ENCODE data around the gene FER. TPM values are rescaled to one million over a fixed set of nuclear protein-coding genes. Genes with fewer than 3 reads are reported as not detected.

The FER gene
- total and polyA plus RNA-seq, 8 donors, result 1.4 to 15.3 (median 6.2) TPM

DNA sequence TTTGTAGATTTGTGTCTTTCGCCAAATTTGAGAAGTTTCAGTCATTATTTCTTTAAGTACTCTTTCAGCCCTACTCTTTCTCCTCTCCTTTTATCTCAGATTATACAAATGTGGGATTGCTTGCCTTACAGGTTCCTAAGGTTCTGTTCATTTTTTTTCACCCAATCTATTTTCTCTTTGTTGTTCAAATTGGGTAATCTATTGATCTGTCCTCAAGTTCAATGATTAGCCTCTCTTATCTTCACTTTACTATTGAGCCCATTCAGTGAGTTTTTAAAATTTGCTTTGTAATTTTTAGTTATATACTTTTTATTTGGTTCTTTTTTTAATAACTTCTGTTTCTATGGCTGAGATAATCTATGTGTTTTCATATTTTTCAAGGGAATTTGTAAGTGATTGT, 282.1 kb downstream of the FER start:
- Histone ChIP-seq H3K27ac (no peak overlapping the region), H3K4me3 (no peak overlapping the region)

GRCh38 chr5:109030360-109031143, 282.9 kb downstream of the FER start:
- H3K27ac ChIP-seq, result no peak overlapping the region
- ATAC-seq (no peak), DNase-seq (no peak), FAIRE-seq (no peak)
- H3K4me3 ChIP-seq, result no peak overlapping the region
- H3K4me1 ChIP-seq, result no peaks in the 10 kb centered on the region
- H3K36me3 ChIP-seq, result no peaks in the 10 kb centered on the region
- intact Hi-C loops (cut with DNase I), result no loop called here
- no peaks in the 10 kb centered on the region for H3K9me3 ChIP-seq
- no peak for TF ChIP-seq CTCF (IDR thresholded peaks at IDR 0.05)
- 93 to 98% methylated on average over 2 of the region's 2 CpGs for WGBS, 2 donors
- no peaks in the 10 kb centered on the region for H3K27me3 ChIP-seq

More for the DNA sequence above, 282.1 kb downstream of the FER start:
- Histone ChIP-seq H3K27me3 (no peaks in the 10 kb centered on the region), H3K36me3 (no peaks in the 10 kb centered on the region), H3K4me1 (no peaks in the 10 kb centered on the region), H3K9me3 (no peaks in the 10 kb centered on the region)
- ATAC-seq, result no peak
- DNase-seq, result no peak
- FAIRE-seq, result no peak
- 95% methylated on average over 1 of the region's 1 CpG for WGBS, 2 donors
- no peak for TF ChIP-seq CTCF (IDR thresholded peaks at IDR 0.05)
- intact Hi-C loops (cut with DNase I), result no loop called here

- 70 to 90% methylated on average over 1 of the region's 1 CpG for WGBS, 2 donors
- Histone ChIP-seq H3K4me1 (no peaks in the 10 kb centered on the region), H3K36me3 (no peaks in the 10 kb centered on the region), H3K27me3 (no peaks in the 10 kb centered on the region), H3K27ac (no peak overlapping the region), H3K4me3 (no peak overlapping the region), H3K9me3 (no peaks in the 10 kb centered on the region)
- TF ChIP-seq CTCF (IDR thresholded peaks at IDR 0.05), result no peak
- ATAC-seq (no peak), FAIRE-seq (no peak), DNase-seq (no peak)
- intact Hi-C loops (cut with DNase I), result no loop called here
Observed at GRCh38 chr5:109034306-109034705, 286.6 kb downstream of the FER start.

DNA sequence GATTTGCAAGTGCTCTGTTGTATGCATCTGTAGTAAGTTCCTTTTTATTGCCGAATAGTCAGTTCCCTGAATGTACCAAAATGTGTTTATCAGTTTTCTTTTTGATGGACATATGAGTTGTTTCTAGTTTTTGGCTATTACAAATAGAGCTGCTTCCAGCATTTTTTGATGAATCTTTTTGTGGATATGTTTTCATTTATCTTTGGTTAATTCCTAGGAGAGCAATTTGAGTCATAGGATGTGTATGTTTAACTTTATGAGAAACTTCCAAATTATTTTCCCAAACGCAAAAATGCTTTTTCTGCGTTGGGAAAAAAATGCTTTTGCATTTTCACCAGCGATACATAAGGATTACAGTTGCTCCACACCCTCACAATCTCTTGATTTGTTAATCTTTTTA, 287.7 kb downstream of the FER start:
- intact Hi-C loops (cut with DNase I), result no loop called here
- no peaks in the 10 kb centered on the region for H3K36me3 ChIP-seq
- no peak for ATAC-seq
- H3K27ac ChIP-seq, result no peak overlapping the region
- no peak for DNase-seq
- 88 to 93% methylated on average over 4 of the region's 4 CpGs for WGBS, 2 donors
- no peak for TF ChIP-seq CTCF (IDR thresholded peaks at IDR 0.05)
- FAIRE-seq, result no peak
- H3K9me3 ChIP-seq, result no peaks in the 10 kb centered on the region
- no peaks in the 10 kb centered on the region for H3K4me1 ChIP-seq
- no peaks in the 10 kb centered on the region for H3K27me3 ChIP-seq
- no peak overlapping the region for H3K4me3 ChIP-seq

- ATAC-seq, result no peak
- TF ChIP-seq CTCF (IDR thresholded peaks at IDR 0.05), result no peak
- Histone ChIP-seq H3K4me1 (no peaks in the 10 kb centered on the region), H3K4me3 (no peak overlapping the region), H3K36me3 (no peaks in the 10 kb centered on the region), H3K9me3 (no peaks in the 10 kb centered on the region), H3K27me3 (no peaks in the 10 kb centered on the region), H3K27ac (no peak overlapping the region)
- DNase-seq, result no peak
- intact Hi-C loops (cut with DNase I), result no loop called here
- FAIRE-seq, result no peak
- 76 to 90% methylated on average over 2 of the region's 2 CpGs for WGBS, 2 donors
Observed at GRCh38 chr5:109038209-109038840, 290.6 kb downstream of the FER start.

Measured in pancreas (tissue), 10 donors.